ENCODE measurements around the gene ZNF148.

ZNF148 gene

GRCh38 chr3:125331243-125331642 is 43.9 kb downstream of the ZNF148 start:
- no peak for DNase-seq

- no peak for DNase-seq
These were observed 48.2 kb downstream of the ZNF148 start for GRCh38 chr3:125326957-125327356.

- no peak for DNase-seq
These were observed 49.4 kb downstream of the ZNF148 start for GRCh38 chr3:125325746-125326145.

- no peak for DNase-seq
These were observed 50.8 kb downstream of the ZNF148 start for GRCh38 chr3:125324341-125324740.

DNA sequence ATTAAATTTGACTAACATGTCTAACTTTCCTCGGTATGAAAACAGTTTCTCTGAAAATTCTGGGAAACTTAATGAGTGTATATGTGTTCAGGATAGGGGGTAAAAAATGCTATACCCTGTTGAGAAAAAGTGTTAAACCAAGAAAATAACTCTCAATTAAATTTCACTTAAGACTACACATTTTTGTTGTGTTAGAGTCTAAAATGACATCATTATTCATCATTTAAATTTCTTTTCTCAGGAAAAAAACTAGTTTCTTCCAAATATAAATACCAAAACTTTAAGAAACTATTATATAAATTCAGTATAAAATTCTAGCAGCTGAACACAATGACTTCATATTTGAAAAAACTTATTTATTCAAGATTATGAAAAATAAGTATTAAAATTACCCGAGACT is 52.2 kb downstream of the ZNF148 start:
- DNase-seq: no peak

DNA sequence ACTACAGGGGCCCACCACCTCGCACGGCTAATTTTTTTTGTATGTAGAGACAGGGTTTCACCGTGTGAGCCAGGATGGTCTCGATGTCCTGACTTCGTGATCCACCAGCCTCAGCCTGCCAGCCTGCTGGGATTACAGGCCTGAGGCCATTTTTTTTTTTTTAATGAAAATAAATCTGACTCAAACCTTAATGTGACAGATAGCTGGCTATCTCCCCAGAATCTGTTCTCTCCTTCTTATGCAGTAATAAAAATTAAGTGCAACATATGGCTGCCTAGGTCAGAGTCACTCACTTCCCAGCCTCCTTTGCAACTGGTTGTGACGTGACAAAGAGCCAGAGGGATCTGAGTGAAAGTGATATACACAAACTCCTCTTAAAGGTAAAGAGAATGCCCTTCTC is 53.0 kb downstream of the ZNF148 start:
- DNase-seq: no peak

DNA sequence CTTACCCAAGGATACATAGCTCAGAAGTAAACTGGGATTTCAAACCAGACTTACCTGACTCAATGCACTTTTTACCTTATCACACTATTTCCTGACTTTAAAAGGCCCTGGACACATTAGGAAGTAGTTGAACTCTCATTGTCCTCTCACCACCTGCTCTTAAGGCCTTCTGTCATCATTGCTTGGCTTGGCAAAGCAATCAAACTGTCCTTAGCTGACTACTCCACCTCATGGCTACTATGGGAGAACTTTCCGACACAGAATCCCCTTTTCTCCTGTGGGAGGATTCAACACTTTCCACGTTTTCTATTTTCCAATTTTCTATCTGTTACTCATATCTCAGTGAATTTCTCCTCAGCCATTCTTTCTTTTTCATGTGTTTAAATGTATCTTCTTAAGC is 55.4 kb downstream of the ZNF148 start:
- no peak for DNase-seq

DNA sequence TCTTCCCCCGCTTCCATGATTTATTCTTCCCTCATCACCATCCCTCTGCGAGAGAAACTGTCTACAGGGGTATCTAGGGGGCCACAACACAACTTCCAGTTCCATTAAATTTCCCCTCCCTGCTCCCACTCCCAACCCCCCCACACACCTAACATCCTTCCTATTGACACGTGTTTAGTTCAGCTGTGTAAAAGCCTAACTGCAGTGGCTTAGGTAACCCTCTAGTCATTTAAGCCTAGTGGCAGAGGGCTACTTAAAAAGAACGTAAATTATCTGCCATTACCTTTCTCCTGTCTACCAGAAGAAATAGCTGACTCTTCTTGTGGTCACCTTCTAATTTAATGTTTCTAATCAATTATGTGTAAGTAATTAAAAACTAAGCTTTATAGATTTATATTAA is 56.3 kb downstream of the ZNF148 start:
- no peak for DNase-seq

- DNase-seq: peak; percentile 5
These were observed 56.8 kb downstream of the ZNF148 start for GRCh38 chr3:125318167-125318865.

DNA sequence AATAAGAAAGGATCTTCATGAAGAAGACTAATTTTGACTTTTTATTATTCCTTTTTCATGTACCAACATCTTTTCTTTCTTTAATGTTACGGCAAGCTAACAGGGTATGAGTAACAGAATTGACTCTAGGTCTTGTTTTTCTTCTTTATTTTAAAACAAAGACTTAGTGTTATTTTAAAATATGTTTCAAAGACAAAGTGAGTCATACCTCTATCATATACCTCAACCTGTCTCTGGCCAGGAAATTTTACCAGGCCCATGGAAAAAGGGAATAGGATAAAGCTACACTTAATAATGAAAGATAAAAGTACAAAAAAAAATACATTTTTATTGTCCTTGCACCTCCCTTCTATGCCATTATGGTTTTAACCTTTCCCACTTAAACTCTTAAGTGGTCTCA is 57.4 kb downstream of the ZNF148 start:
- DNase-seq: no peak

- DNase-seq: no peak
These were observed 58.2 kb downstream of the ZNF148 start for GRCh38 chr3:125316949-125317348.

- DNase-seq: no peak
These were observed 58.9 kb downstream of the ZNF148 start for GRCh38 chr3:125316246-125316645.

- DNase-seq: no peak
These were observed 62.0 kb downstream of the ZNF148 start for GRCh38 chr3:125313060-125313635.

DNA sequence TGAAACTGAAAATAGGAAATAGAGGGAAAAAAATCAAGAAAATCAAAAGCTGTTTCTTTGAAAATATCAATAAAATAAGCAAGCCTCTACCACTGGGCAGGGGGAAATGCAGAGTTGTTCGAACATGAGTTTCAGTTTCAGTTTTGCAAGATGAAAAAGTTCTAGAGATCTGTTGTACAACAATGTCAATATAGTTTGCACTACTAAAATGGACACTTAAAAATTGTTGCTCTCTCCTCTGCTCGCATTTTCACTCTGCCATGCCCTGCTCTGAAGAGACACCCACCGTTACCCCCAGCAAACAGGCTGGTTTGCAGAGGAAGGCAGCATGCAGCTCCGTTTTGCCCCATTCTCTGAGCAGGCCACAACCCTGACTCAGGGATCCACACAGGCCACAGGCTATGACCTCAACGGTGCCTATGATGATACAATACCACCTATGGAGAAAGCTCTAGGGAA is 64.5 kb downstream of the ZNF148 start:
- DNase-seq: no peak

DNA sequence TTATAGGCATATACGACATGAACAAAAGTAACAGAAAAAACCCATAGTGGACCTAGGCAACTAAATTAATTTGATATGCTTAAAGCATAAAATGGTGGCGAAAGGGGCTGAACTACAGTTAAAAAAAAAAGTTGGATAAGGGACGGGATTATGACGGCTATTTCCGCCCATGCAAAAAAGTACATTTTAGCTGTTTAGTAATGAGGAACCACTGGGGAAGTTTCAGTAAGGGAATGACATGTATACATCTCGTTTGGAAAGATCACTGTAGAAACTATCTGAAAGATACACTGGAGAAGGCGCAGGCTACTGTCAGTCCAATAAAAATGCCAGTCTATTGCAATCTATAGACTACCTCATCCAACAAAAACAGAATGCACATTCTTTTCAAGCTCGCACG is 65.6 kb downstream of the ZNF148 start:
- no peak for DNase-seq

DNA sequence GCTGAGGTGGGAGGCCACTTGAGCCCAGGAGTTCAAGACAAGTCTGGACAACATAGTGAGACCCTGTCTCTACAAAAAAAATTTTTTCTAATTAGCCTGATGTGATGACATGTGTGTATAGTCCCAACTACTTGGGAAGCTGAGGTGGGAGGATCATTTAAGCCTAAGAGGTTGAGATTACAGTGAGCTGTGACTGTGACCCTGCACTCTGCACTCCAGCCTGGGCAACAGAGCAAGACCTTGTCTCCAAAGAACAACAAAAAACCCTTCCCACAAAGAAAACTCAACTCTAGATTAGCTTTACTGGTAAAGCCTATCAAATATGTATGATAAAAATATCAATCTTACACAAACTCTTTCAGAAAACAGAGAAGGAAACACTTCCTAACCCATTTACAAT is 68.5 kb downstream of the ZNF148 start:
- DNase-seq: no peak

- DNase-seq: no peak
These were observed 72.2 kb downstream of the ZNF148 start for GRCh38 chr3:125302932-125303331.

DNA sequence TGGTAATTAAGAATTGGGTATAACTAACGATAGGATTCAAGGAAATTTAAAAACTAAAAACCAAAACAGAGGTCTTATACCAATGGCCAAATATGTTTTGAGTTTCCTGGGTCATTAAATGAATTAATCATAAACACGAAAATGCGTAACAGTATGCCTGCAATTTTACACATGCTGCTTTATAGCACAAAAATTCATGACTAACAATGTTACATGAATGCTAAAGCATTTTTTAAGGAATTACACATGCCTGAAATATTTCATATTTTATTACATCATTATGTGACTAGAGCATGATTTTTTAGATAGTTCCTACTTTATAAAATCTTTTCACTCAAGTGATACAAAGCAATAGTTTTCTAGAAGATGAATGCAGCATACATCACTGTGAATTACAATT is 74.7 kb downstream of the ZNF148 start:
- no peak for DNase-seq

DNA sequence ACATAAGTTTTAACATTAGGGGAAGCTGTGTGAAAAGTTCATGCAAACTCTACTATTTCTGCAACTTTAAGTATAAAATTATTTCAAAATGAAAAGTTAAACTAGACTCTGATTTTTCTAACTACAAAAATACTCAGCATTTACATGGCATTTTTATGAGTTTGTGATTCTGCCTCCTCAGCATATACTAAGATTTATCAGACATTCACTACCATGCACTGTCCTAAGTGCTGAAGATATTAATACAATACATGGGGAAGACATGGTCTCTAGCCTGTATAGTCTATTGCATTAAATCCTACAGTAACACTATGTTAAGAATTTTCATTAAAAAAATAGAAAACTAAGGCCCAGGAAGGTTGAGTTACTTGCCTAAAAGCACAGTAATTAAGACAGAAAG is 80.7 kb downstream of the ZNF148 start:
- DNase-seq: no peak

- DNase-seq: no peak
These were observed 83.1 kb downstream of the ZNF148 start for GRCh38 chr3:125292015-125292414.

DNA sequence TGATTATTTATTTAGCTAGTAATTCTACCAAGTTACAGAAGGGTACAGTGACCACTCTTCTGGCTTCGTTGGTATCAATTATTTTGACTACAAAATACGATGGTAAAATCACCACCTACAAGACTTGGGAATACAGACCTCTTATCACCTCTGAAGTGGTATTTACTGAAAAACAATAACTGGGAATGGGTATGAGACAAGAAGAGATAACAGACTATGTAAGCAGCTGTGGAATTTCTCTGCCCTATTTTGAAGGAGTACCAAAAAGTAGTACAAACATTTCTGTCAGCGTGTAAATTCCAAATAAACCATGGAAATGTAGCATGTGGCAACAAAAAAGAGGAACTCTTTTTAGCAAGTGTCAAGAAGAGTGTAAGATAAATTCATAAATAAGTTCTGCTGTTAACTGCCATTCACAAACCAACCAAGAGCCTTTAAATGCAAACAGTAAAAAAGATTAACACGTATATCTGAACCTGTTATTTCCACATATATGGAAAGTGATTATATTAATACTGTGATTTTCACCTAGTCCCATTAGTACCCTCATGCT is 85.6 kb downstream of the ZNF148 start:
- no peak for DNase-seq

DNA sequence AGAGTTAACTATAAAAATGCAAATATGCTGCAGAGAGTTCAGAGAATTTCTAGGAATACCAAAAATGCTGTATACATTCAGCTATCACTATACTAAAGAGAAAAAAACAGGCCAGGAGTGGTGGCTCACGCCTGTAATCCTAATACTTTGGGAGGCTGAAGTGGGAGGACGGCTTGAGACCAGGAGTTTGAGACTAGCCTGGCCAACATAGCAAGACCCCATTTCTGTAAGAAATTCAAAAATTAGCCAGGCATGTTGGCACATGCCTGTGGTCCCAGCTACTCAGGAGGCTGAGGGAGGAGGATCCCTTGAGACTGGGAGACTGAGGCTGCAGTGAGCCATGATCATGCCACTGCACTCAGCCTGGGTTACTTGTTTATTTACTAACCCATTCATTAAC is 87.9 kb downstream of the ZNF148 start:
- no peak for DNase-seq

- no peak for DNase-seq
These were observed 93.7 kb downstream of the ZNF148 start for GRCh38 chr3:125281381-125281780.

DNA sequence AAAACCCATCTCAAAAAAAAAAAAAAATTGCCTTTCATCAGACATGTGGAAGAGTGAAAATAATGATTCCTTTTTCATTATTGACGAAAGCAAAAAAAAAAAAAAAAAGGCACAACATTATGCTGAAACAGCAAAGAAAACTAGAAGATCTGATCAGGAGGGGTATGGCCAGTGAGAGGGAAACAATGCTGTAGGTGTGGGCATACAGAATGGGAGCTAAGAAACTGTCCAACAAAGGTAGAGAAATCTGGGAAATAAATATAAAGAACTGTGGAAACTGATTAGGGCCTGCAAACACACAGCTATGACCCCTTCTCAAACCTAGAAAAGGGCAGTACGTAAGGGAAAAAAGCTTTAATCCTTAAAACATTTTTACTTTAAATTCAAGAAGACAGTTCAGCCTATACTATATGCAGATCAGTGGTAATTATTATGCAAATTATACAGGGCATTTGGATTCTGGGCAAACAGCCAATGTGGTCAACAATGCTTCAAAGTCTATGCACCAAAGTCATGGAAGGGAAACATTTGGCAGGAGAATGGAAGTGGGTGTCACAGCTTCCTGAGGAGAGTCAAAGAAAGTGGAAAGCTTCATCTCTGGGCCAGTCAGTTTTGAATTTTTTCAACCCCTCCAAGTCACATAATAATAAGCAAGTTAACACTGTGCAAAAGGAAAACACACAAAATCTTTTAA is 94.3 kb downstream of the ZNF148 start:
- DNase-seq: no peak

All from NCI-H2227 treated with DMSO at 0.1 percent for 48 hours (cell line).